ENCODE measurements around the gene AP2A2. TPM values are rescaled to one million over a fixed set of nuclear protein-coding genes. Genes with fewer than 3 reads are reported as not detected.

The AP2A2 gene
- total and polyA plus RNA-seq, 2 of the 4 experiments (the other 2 are of a cell fraction) = 19.9 to 49.0 TPM

GRCh38 chr11:907668-908067 lies 18.0 kb upstream of the AP2A2 start:
- H3K79me1 ChIP-seq (ENCODE audit: low read depth in 1 of 2, low read length in 2 of 2) = peaks cover 9 to 57% of the 10 kb centered on the region in 2 experiments
- no peak overlapping the region for H2BK5ac ChIP-seq (ENCODE audit: low read depth, low read length, poor library complexity, severe bottlenecking)
- H3K4ac ChIP-seq (ENCODE audit: low read depth, low read length) = no peak overlapping the region
- H3K56ac ChIP-seq (ENCODE audit: extremely low read depth, insufficient read depth, low read length) = no peak overlapping the region
- H3K14ac ChIP-seq (replicated peaks; ENCODE audit: low read depth, low read length) = no peak overlapping the region
- ChIA-PET CTCF (no interaction called here), POLR2A (ENCODE audit: unreplicated experiment) (no interaction called here)
- no peak overlapping the region for H4K8ac ChIP-seq (ENCODE audit: low read depth in 2 of 2, low read length in 2 of 2)
- no peak overlapping the region for H2BK120ac ChIP-seq (ENCODE audit: low read depth, low read length)
- WGBS, 2 experiments (ENCODE audit: extremely low coverage in 2 of 2, insufficient read length in 1 of 2) = no CpG with 5 or more reads among the region's 2 CpGs
- H4K5ac ChIP-seq (ENCODE audit: low read depth, low read length) = no peak overlapping the region
- no peak overlapping the region for H4K91ac ChIP-seq (ENCODE audit: insufficient read depth, low read depth, low read length)
- H3K4me1 ChIP-seq (ENCODE audit: control insufficient read depth, insufficient read depth, low read length) = peaks cover 7% of the 10 kb centered on the region; the same call in 1 of the 2 replicates
- no peak overlapping the region for H2BK15ac ChIP-seq (ENCODE audit: low read depth, low read length)
- dilution Hi-C loops (cut with HindIII; ENCODE audit: low sequenced_read_pairs, unreplicated experiment) (no loop called here), in situ Hi-C loops (cut with MboI; ENCODE audit: low sequenced_read_pairs) (no loop called here), intact Hi-C loops (cut with micrococcal nuclease) (no loop called here)
- no peak overlapping the region for H2BK20ac ChIP-seq (ENCODE audit: low read depth, low read length)
- 0 out of 2 replicates have a peak, but pooled peaks cover 11% of the 10 kb centered on the region for H3K9me1 ChIP-seq (ENCODE audit: insufficient read depth, low read length)
- no peak for ATAC-seq (ENCODE audit: low read depth)
- no peak overlapping the region for H2AFZ ChIP-seq (replicated peaks; ENCODE audit: low read length, poor library complexity)
- H3K23ac ChIP-seq (ENCODE audit: low read depth, low read length) = no peak overlapping the region
- BruUV-seq (replicated peaks) = no TSS peak
- H3K9me3 ChIP-seq (ENCODE audit: control insufficient read depth, insufficient read depth, low read length) = no peaks in the 10 kb centered on the region
- no peak overlapping the region for H3K18ac ChIP-seq (ENCODE audit: low read depth, low read length)
- no peak overlapping the region for H3K27ac ChIP-seq (ENCODE audit: insufficient read depth, low read length)
- no peak overlapping the region for H3K4me3 ChIP-seq (ENCODE audit: insufficient read depth, low read depth, low read length)
- no peak overlapping the region for H3K9ac ChIP-seq (ENCODE audit: low read depth, low read length)
- no peak overlapping the region for H2AK5ac ChIP-seq (ENCODE audit: low read depth, low read length)
- peaks cover 16% of the 10 kb centered on the region for H3K36me3 ChIP-seq (ENCODE audit: control insufficient read depth, insufficient read depth, low read length)
- no peak overlapping the region for H2AK9ac ChIP-seq (replicated peaks; ENCODE audit: low read depth, low read length, poor library complexity)
- TF ChIP-seq RFX5 (IDR thresholded peaks at IDR 0.05; ENCODE audit: low read depth, low read length) (no peak), RCOR1 (IDR thresholded peaks at IDR 0.05; ENCODE audit: insufficient replicate concordance, low read length) (no peak), CEBPB (IDR thresholded peaks at IDR 0.05; ENCODE audit: low read depth, low read length) (no peak), RAD21 (IDR thresholded peaks at IDR 0.05; ENCODE audit: low read length) (no peak), MAZ (IDR thresholded peaks at IDR 0.05; ENCODE audit: borderline replicate concordance, low read depth, low read length) (no peak), NFE2L2 (IDR thresholded peaks at IDR 0.05; ENCODE audit: low read depth, low read length) (no peak), FOS (IDR thresholded peaks at IDR 0.05; ENCODE audit: low read depth, low read length) (no peak), MXI1 (IDR thresholded peaks at IDR 0.05; ENCODE audit: borderline replicate concordance, low read depth, low read length) (no peak), USF2 (IDR thresholded peaks at IDR 0.05; ENCODE audit: low read depth, low read length) (no peak), MAFK (IDR thresholded peaks at IDR 0.05; ENCODE audit: low read depth, low read length) (no peak), POLR2A (IDR thresholded peaks at IDR 0.05; ENCODE audit: low read depth, low read length) (no peak), CTCF (conservative IDR thresholded peaks at IDR 0.05; ENCODE audit: low read depth, low read length) (no peak), ELK1 (IDR thresholded peaks at IDR 0.05; ENCODE audit: borderline replicate concordance, low read depth, low read length) (no peak), BHLHE40 (IDR thresholded peaks at IDR 0.05; ENCODE audit: low read depth, low read length) (no peak), CHD1 (IDR thresholded peaks at IDR 0.05; ENCODE audit: low read depth, low read length) (no peak), SMC3 (IDR thresholded peaks at IDR 0.05; ENCODE audit: low read depth, low read length) (no peak)
- no peaks in the 10 kb centered on the region; the same call in none of the 2 replicates for H4K20me1 ChIP-seq (ENCODE audit: insufficient read depth, low read length)
- no peaks in the 10 kb centered on the region for H3K27me3 ChIP-seq (ENCODE audit: control insufficient read depth, insufficient read depth, low read length)
- no peak overlapping the region for H3K4me2 ChIP-seq (ENCODE audit: low read depth, low read length)
- DNase-seq = no peak

Measured in IMR-90 (cell line).